ENCODE measurements around the gene IKBKG. TPM values are rescaled to one million over a fixed set of nuclear protein-coding genes. Genes with fewer than 3 reads are reported as not detected.

The IKBKG gene
- total and polyA plus RNA-seq, 2 of the 13 experiments (the other 11 are each of a cell fraction or from before 2014, with no cell fraction given), result 30.6 to 44.3 TPM

- TF ChIP-seq NCOA2 (CRISPR knock-in tag; IDR thresholded peaks at IDR 0.05) (no peak), RAD51 (IDR thresholded peaks at IDR 0.05; ENCODE audit: borderline replicate concordance) (no peak), SAP130 (CRISPR knock-in tag; IDR thresholded peaks at IDR 0.05; ENCODE audit: low read depth) (peak; percentile 78), POLR2G (IDR thresholded peaks at IDR 0.05; ENCODE audit: low read depth, low read length) (peak; percentile 84), TBL1XR1 (IDR thresholded peaks at IDR 0.05; ENCODE audit: borderline replicate concordance, low read length, partially characterized antibody) (no peak), ZNF574 (CRISPR knock-in tag; IDR thresholded peaks at IDR 0.05) (peak; percentile 58; the same call in 1 of the 2 replicates), FOXK1 (CRISPR knock-in tag; IDR thresholded peaks at IDR 0.05; ENCODE audit: borderline replicate concordance, low read depth) (no peak), MTA3 (CRISPR knock-in tag; IDR thresholded peaks at IDR 0.05) (no peak), ZNF382 (CRISPR knock-in tag; IDR thresholded peaks at IDR 0.05; ENCODE audit: borderline replicate concordance) (no peak), FOXP1 (IDR thresholded peaks at IDR 0.05) (no peak), FOXP1 (CRISPR knock-in tag; IDR thresholded peaks at IDR 0.05) (no peak), SKIL (CRISPR knock-in tag; IDR thresholded peaks at IDR 0.05; ENCODE audit: borderline replicate concordance) (no peak), POGK (CRISPR knock-in tag; conservative IDR thresholded peaks at IDR 0.05) (0 out of 2 replicates have a peak, but pooled peaks have one; percentile 36), ZNF589 (CRISPR knock-in tag; conservative IDR thresholded peaks at IDR 0.05) (no peak), ZNF264 (CRISPR knock-in tag; IDR thresholded peaks at IDR 0.05) (peak; percentile 45; the same call in 1 of the 2 replicates), GABPA (IDR thresholded peaks at IDR 0.05; ENCODE audit: low read depth, low read length) (no peak), GABPA (CRISPR knock-in tag; IDR thresholded peaks at IDR 0.05; ENCODE audit: low read depth) (peak; percentile 94), SIN3B (IDR thresholded peaks at IDR 0.05; ENCODE audit: low read length) (peak; percentile 32; the same call in 1 of the 2 replicates), RBFOX2 (IDR thresholded peaks at IDR 0.05; ENCODE audit: low read depth, low read length) (peak; percentile 76), MXD3 (CRISPR knock-in tag; IDR thresholded peaks at IDR 0.05) (0 out of 2 replicates have a peak, but pooled peaks have one; percentile 25), ZNF564 (CRISPR knock-in tag; IDR thresholded peaks at IDR 0.05) (0 out of 2 replicates have a peak, but pooled peaks have one; percentile 10), ZNF354B (CRISPR knock-in tag; IDR thresholded peaks at IDR 0.05) (no peak), ZNF614 (CRISPR knock-in tag; IDR thresholded peaks at IDR 0.05; ENCODE audit: borderline replicate concordance) (no peak)
These were observed at the start of gene IKBKG (continued) for GRCh38 chrX:154547245-154548027.
